ENCODE results near the gene TBX1.

Gene TBX1

GRCh38 chr22:19739448-19739895, 21.1 kb upstream of the TBX1 start:
- DNase-seq, result no peak

DNA sequence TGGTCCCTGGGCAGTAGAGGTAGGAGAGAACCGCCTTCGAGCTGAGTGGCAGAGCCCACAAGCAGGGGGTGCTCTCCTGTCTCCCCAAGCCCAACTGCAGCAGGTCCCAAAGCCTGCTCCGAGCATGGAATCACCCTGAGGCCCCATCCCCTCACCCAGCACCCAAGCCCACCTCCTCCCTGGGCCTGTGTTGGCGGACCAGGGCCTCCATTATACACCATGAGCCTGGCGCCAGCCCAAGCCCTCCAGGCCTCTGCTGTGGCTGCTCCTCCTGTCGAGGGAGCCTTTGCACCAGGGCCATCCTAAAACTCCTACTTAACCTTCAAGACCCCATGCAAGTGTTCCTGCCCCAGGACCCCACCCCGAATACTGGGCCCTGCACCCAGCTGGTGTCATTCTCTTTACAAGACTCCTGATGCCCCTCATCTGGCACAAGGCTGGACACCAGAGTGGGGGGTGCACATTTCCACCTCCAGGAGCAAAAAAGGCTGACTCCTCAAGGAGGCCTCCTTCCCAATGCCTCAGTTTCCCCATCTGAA, 20.6 kb upstream of the TBX1 start:
- DNase-seq, result no peak

- DNase-seq, result no peak
Measured at GRCh38 chr22:19740586-19740985, 20.0 kb upstream of the TBX1 start.

DNA sequence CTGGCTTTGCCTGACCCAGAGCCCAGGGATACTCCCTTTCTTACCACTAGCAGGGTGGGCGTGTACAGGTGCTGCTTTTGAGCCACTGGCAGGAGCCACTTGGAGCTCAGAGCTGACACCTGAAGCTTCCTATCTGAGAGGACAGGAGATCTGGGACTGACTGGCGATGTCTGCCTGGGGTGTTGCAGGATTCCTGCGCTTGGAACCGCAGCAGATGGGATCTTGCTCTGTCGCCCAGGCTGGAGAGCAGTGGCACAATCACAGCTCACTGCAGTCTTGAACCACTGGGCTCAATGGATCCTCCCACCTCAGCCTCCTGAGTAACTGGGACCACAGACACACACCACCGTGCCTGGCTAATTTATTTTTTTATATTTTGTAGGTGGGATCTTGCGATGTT, 19.5 kb upstream of the TBX1 start:
- no peak for DNase-seq

- DNase-seq, result no peak
Measured at GRCh38 chr22:19742160-19743066, 18.2 kb upstream of the TBX1 start.

GRCh38 chr22:19743081-19743480, 17.5 kb upstream of the TBX1 start:
- DNase-seq, result no peak

- DNase-seq, result no peak
Measured at GRCh38 chr22:19743651-19744050, 16.9 kb upstream of the TBX1 start.

GRCh38 chr22:19744350-19745006, 16.1 kb upstream of the TBX1 start:
- no peak for DNase-seq

- no peak for DNase-seq
Measured at GRCh38 chr22:19745155-19746101, 15.2 kb upstream of the TBX1 start.

DNA sequence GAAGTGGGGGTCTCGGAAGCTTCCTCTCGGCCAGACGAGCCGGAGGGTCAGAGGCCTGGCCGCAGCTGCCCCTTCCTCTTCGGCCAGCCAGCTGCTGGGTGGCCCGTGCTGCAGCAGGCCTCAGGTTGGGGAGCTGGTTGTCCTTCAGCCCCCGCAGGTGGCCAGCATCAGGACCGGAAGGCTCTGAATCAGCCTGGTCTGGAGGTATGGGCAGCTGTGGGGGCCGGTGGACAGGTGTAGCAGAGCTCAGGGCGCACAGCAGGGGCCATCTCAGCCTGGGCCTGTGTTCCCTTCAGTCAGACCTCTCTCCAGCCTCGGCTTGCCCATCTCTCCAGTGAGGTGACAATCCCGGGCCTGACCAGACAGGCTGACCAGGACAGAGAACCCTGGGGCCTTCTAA, 13.9 kb upstream of the TBX1 start:
- DNase-seq, result no peak

- DNase-seq, result no peak
Measured at GRCh38 chr22:19747551-19747950, 13.0 kb upstream of the TBX1 start.

- no peak for DNase-seq
Measured at GRCh38 chr22:19748139-19748538, 12.4 kb upstream of the TBX1 start.

DNA sequence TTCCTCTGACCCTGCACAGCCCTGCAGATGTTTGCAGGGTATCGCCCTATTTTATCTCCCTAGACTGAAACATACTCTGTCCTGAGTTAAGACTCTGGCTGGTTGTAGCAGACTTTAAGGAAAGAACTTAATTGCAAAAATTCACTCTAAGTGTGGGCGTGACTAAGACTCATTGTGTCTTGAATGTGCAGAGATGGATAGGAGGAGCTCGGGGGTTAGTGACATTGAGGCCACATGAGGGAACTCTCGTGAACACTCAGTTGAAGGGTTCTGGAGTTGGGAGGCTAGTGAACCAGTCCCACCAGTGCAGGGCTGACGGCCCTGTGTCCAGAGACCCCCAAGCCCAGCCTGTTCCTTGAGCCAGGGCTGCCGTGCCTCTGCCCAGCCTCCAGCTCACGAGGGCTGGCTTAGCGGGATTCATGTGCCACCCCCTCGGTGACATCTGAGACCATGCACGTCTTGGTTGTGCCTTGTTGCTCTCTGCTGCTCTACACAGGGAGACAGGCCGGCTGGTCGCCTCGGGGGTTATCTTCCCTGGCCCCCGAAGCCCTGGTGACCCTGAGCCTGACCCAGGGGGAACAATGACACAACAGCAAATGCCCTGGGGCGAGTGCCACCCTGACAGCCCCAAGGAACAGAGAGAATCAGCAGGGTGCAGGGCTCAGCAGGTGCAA, 11.4 kb upstream of the TBX1 start:
- no peak for DNase-seq

DNA sequence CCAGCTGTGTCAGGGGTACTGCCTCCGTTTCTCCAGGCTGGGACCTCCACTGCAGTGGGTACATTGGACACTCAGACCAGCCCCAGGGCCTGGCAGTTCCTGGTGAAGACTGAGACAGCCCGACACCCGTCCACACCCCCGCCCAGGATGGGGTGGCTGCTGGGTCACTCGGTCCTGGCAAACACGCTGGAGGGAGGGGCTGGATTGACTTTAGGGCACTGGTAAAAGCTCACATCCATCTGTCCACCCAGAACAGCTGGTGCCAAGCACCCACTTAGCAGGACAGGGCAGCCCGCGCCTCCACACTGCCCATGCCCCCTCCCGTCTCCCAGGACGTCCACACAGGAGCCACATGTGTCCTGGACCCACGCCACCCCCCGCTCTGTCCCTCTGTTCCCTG, 10.7 kb upstream of the TBX1 start:
- DNase-seq, result no peak

GRCh38 chr22:19750507-19751490, 9.8 kb upstream of the TBX1 start:
- no peak for DNase-seq

DNA sequence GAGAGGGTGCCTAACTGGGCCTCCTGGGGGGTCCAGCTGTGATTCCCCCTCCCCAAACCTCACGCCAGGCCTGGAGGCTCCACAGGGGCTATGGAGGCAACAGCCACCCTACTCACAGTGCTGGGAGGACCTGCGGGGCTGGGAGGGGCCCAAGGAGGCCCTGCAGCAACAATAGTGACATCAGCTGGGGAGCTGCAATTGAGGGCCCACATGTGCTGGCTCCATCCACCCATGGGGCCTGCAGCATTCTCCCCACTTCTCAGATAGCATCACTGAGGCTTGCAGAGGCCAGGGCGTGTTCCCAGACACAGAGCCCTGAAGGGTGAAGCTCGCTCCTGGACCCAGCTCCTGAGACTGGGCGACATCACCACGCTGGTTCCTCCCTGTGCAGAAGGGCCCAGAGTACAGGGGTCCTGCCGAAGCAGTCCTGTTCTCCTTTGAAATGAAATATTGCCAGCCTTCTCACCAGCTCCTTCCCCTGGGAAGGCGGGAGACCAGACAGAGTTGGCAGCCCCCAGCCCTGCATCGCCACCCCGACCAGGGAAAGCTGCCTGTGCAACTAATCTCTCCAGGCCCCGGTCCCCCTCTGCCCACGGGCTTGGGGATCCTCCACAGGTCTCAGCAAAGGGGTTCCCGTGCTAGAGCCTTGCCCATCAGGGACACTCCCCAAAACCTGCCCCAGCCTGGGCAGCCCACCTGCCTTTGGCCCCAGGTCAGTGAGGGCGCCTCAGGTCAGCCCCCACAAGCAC, 8.9 kb upstream of the TBX1 start:
- DNase-seq, result no peak

DNA sequence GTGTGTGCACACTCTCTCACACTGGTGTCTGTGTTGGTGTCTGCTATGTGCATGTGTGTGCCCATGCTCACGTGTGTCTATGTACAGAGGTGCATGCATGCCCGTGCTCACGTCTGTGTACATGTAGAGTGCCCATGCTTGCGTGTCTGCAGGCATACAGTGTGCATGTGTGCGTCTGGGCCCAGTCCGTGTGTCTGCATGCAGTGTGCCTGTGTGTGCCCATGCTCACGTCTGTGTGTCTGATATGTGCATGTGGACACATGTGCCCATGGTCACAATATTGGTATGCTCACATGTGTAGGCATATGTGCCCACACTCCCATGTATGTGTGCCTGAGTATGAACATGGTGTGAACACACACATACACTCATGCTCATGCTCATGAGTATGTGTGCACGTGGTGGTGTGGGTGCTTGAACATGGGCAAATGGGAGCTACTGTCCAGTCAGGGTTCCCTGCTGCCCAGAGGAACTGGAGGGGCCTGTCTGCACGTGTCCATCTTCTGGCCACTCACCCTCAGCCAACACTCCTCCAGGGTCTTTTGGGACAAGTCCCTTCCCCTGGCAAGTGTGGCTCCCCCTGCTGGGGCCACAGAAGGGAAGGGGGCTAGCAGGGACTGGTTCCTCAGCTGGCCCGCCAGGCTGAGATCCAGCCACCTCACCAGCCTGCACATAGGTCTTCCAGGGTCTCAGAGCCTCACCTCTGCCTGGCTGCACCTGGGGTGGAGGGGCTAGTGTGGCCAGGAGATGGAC, 7.3 kb upstream of the TBX1 start:
- DNase-seq, result no peak

- no peak for DNase-seq
Measured at GRCh38 chr22:19753996-19754700, 6.4 kb upstream of the TBX1 start.

GRCh38 chr22:19754701-19755144, 5.9 kb upstream of the TBX1 start:
- DNase-seq, result no peak

Data from GF-D8 (cell line).